Measurements from ENCODE around the gene RBMS3. TPM values are rescaled to one million over a fixed set of nuclear protein-coding genes. Genes with fewer than 3 reads are reported as not detected.

The RBMS3 gene
- total and polyA plus RNA-seq, 2 of the 13 experiments (the other 11 are each of a cell fraction or from before 2014, with no cell fraction given) = not detected

DNA sequence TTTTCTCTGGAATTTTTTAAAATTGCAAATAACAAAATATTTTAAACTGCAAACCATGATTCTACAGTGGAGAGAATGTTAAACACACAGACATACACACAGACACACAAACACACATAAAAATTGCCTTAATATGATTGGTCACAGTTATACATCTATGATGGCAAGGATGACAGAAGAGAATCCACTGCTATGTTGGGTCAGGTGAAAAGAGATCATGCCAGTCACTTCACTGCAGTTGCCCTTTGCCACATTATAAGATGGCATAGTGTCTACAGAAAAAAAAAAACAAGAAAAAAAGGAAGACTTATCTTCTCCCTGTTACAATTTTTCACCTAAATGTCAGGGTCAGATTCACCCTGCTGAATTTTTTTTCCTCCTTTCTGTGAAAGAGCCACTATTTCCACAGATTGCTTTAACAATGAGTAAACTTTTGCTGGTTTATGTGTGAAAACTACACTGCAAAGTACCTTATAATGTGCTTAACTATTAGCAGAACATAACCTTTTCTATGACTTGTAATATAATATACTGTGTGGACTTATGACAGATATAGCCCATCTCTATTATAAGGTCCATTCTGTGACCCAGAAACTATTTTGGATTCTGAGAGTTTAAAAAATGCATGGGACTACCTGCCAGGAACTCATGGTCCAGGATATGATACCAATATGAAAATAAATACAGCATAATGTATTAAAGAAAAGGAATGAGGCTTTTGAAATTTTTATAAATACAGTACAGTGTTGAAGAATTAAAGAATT lies 111.9 kb downstream of the RBMS3 start (continued):
- TF ChIP-seq, protein P1, sequence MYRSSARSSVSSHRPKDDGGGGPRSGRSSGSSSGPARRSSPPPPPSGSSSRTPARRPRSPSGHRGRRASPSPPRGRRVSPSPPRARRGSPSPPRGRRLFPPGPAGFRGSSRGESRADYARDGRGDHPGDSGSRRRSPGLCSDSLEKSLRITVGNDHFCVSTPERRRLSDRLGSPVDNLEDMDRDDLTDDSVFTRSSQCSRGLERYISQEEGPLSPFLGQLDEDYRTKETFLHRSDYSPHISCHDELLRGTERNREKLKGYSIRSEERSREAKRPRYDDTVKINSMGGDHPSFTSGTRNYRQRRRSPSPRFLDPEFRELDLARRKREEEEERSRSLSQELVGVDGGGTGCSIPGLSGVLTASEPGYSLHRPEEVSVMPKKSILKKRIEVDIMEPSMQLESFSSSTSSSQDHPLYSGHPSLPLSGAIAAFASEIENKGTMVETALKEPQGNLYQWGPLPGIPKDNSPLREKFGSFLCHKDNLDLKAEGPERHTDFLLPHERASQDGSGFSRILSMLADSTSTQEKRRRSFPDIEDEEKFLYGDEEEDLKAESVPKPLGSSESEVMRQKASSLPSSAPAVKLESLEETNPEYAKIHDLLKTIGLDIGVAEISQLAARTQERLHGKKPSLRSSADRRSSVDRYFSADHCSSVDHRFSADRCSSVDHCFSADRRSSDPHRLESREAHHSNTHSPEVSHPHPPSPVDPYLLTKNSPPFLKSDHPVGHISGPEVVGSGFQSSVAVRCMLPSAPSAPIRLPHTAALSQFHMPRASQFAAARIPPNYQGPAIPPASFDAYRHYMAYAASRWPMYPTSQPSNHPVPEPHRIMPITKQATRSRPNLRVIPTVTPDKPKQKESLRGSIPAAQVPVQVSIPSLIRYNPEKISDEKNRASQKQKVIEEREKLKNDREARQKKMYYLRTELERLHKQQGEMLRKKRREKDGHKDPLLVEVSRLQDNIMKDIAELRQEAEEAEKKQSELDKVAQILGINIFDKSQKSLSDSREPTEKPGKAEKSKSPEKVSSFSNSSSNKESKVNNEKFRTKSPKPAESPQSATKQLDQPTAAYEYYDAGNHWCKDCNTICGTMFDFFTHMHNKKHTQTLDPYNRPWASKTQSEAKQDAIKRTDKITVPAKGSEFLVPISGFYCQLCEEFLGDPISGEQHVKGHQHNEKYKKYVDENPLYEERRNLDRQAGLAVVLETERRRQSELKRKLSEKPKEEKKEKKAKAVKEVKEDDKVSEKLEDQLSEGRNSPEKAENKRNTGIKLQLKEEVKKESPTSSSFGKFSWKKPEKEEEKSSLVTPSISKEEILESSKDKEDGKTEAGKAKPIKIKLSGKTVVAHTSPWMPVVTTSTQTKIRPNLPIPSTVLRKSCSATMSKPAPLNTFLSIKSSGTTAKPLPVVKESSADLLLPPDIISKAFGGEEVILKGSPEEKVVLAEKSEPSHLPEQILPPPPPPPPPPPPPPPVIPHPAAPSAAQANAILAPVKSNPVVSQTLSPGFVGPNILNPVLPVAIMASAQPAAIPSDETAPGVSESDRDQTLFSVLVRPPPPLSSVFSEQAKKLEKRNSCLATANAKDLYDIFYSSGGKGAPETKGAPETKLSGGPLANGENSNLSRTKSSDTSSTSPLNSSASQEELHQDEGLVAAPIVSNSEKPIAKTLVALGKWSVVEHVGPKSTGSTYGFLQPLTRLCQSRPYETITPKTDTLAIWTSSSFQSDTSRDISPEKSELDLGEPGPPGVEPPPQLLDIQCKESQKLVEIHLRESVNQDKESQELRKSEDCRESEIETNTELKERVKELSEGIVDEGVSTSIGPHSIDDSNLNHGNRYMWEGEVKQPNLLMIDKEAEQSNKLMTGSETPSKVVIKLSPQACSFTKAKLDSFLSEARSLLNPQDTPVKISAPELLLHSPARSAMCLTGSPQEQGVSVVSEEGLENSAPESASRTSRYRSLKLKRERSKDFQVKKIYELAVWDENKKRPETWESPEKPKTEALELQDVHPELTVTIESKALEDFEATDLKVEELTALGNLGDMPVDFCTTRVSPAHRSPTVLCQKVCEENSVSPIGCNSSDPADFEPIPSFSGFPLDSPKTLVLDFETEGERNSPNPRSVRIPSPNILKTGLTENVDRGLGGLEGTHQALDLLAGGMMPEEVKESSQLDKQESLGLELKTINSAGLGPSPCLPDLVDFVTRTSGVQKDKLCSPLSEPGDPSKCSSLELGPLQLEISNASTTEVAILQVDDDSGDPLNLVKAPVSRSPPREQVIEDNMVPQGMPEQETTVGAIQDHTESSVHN (CRISPR knock-in tag; IDR thresholded peaks at IDR 0.05) = no peak
- TF ChIP-seq, protein P2, sequence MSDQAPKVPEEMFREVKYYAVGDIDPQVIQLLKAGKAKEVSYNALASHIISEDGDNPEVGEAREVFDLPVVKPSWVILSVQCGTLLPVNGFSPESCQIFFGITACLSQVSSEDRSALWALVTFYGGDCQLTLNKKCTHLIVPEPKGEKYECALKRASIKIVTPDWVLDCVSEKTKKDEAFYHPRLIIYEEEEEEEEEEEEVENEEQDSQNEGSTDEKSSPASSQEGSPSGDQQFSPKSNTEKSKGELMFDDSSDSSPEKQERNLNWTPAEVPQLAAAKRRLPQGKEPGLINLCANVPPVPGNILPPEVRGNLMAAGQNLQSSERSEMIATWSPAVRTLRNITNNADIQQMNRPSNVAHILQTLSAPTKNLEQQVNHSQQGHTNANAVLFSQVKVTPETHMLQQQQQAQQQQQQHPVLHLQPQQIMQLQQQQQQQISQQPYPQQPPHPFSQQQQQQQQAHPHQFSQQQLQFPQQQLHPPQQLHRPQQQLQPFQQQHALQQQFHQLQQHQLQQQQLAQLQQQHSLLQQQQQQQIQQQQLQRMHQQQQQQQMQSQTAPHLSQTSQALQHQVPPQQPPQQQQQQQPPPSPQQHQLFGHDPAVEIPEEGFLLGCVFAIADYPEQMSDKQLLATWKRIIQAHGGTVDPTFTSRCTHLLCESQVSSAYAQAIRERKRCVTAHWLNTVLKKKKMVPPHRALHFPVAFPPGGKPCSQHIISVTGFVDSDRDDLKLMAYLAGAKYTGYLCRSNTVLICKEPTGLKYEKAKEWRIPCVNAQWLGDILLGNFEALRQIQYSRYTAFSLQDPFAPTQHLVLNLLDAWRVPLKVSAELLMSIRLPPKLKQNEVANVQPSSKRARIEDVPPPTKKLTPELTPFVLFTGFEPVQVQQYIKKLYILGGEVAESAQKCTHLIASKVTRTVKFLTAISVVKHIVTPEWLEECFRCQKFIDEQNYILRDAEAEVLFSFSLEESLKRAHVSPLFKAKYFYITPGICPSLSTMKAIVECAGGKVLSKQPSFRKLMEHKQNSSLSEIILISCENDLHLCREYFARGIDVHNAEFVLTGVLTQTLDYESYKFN (CRISPR knock-in tag; conservative IDR thresholded peaks at IDR 0.05) = no peak
- TF ChIP-seq, protein P3, sequence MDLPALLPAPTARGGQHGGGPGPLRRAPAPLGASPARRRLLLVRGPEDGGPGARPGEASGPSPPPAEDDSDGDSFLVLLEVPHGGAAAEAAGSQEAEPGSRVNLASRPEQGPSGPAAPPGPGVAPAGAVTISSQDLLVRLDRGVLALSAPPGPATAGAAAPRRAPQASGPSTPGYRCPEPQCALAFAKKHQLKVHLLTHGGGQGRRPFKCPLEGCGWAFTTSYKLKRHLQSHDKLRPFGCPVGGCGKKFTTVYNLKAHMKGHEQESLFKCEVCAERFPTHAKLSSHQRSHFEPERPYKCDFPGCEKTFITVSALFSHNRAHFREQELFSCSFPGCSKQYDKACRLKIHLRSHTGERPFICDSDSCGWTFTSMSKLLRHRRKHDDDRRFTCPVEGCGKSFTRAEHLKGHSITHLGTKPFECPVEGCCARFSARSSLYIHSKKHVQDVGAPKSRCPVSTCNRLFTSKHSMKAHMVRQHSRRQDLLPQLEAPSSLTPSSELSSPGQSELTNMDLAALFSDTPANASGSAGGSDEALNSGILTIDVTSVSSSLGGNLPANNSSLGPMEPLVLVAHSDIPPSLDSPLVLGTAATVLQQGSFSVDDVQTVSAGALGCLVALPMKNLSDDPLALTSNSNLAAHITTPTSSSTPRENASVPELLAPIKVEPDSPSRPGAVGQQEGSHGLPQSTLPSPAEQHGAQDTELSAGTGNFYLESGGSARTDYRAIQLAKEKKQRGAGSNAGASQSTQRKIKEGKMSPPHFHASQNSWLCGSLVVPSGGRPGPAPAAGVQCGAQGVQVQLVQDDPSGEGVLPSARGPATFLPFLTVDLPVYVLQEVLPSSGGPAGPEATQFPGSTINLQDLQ (CRISPR knock-in tag; IDR thresholded peaks at IDR 0.05) = no peak
- TF ChIP-seq, protein P4, sequence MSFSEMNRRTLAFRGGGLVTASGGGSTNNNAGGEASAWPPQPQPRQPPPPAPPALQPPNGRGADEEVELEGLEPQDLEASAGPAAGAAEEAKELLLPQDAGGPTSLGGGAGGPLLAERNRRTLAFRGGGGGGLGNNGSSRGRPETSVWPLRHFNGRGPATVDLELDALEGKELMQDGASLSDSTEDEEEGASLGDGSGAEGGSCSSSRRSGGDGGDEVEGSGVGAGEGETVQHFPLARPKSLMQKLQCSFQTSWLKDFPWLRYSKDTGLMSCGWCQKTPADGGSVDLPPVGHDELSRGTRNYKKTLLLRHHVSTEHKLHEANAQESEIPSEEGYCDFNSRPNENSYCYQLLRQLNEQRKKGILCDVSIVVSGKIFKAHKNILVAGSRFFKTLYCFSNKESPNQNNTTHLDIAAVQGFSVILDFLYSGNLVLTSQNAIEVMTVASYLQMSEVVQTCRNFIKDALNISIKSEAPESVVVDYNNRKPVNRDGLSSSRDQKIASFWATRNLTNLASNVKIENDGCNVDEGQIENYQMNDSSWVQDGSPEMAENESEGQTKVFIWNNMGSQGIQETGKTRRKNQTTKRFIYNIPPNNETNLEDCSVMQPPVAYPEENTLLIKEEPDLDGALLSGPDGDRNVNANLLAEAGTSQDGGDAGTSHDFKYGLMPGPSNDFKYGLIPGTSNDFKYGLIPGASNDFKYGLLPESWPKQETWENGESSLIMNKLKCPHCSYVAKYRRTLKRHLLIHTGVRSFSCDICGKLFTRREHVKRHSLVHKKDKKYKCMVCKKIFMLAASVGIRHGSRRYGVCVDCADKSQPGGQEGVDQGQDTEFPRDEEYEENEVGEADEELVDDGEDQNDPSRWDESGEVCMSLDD (CRISPR knock-in tag; IDR thresholded peaks at IDR 0.05; ENCODE audit: borderline replicate concordance) = no peak
- TF ChIP-seq BHLHE40 (IDR thresholded peaks at IDR 0.05; ENCODE audit: low read length) = no peak
- no peak for TF ChIP-seq RFXANK (CRISPR knock-in tag; IDR thresholded peaks at IDR 0.05)
- no peak for TF ChIP-seq ZNF563 (CRISPR knock-in tag; IDR thresholded peaks at IDR 0.05)
- TF ChIP-seq, protein P5, sequence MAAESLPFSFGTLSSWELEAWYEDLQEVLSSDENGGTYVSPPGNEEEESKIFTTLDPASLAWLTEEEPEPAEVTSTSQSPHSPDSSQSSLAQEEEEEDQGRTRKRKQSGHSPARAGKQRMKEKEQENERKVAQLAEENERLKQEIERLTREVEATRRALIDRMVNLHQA (CRISPR knock-in tag; IDR thresholded peaks at IDR 0.05) = no peak
- no peak for TF ChIP-seq ZNF674 (CRISPR knock-in tag; IDR thresholded peaks at IDR 0.05; ENCODE audit: low read depth)
